ENCODE results near the gene SLAMF7.
"Not testable (repeated sequence)": the region's sequence is repeated elsewhere in the genome, so short reads cannot be mapped to it uniquely, and the experiment has no call there.

Gene SLAMF7

GRCh38 chr1:160720356-160721085 is 18.5 kb upstream of the SLAMF7 start:
- DNase-seq (ENCODE audit: low read depth in 2 of 2), result no peak

DNA sequence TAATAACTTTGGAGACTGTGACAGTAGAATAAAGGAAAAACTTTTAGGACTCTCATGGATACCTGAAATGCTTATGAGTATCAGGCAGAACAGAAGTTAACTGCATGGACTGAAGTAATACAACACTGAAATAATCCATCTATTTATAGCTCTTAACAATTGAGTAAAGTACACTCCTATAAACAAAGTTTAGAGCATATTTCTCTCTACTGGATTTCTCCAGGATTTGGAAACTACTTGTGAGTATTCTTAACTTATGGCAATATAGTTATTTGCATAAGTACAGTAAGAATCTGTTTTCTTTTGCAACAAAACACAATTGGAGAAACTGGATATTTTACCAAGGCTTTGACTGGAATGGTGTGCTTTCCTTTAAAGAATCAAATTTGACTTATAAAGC is 17.6 kb upstream of the SLAMF7 start:
- no peak for DNase-seq (ENCODE audit: low read depth in 2 of 2)

GRCh38 chr1:160722726-160723125 is 16.3 kb upstream of the SLAMF7 start:
- no peak for DNase-seq (ENCODE audit: low read depth in 2 of 2)

GRCh38 chr1:160723332-160723731 is 15.7 kb upstream of the SLAMF7 start:
- no peak for DNase-seq (ENCODE audit: low read depth in 2 of 2)

DNA sequence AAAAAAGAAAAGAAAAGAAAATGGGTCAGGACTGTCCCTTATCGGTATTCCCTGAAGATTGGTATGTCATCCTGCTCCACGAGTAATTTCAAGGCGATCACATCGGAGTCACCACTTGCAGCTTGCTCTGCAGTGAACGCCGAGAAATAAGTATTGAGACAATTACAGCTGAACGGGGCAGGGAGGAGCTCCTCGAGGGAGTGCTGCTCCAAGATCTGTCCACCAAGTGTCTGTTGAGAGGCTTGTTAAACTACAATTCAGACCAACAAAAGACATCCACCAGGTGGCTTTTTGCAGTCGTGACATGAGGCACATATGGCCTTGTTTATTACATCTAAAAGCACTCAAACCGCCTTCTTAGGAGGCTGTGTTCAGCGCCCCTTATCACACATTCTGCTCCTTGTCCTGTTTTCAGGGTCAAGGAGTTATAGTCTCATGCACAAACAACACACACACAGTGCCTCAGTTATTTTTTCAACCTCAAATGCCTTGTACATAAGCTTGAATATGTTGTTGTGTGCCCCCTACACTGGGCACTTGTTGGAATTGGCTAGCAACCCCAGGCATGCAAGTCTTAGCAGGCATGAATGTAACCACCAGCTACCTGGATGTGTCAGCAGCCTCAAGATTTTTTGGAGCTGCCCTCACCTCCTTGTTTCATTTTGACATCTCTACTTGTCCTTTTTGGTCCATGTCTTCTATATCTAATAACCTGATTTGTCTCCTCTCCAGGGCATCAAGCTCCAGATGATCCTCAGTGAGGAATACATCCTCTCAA is 14.4 kb upstream of the SLAMF7 start:
- no peak for DNase-seq (ENCODE audit: low read depth in 2 of 2)

DNA sequence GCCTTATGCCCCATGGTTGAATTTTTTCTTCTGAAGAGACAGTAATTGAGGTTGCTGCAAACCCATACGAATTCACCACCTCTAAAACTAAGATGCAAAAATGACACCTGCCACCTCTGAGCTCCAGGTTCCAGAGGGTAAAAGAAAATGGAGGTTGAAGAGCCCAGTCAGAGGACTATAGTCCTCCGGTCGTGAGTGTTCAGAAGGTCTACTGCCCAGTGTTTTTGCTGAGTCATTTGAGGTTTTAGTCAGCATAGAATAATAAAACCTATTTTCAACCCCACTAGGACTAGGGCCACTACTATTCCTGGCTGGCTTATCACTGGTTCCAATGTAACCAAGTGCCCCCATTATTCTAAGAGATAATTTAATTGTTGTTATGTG is 12.9 kb upstream of the SLAMF7 start:
- no peak for DNase-seq (ENCODE audit: low read depth in 2 of 2)

GRCh38 chr1:160726498-160727315 is 12.3 kb upstream of the SLAMF7 start:
- peak in 1 of 2 donors; percentile 39 for DNase-seq (ENCODE audit: low read depth in 2 of 2)

GRCh38 chr1:160727316-160727640 is 11.8 kb upstream of the SLAMF7 start:
- no peak for DNase-seq (ENCODE audit: low read depth in 2 of 2)

DNA sequence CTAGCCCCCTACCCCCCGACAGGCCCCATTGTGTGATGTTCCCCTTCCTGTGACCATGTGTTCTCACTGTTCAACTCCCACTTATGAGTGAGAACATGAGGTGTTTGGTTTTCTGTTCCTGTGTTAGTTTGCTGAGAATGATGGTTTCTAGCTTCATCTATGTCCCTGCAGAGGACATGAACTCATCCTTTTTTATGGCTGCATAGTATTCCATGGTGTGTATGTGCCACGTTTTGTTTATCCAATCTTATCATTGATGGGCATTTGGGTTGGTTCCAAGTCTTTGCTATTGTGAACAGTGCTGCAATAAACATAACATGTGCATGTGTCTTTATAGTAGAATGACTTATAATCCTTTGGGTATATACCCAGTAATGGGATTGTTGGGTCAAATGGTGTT is 7.5 kb upstream of the SLAMF7 start:
- DNase-seq (ENCODE audit: low read depth in 2 of 2), result not testable (repeated sequence)

DNA sequence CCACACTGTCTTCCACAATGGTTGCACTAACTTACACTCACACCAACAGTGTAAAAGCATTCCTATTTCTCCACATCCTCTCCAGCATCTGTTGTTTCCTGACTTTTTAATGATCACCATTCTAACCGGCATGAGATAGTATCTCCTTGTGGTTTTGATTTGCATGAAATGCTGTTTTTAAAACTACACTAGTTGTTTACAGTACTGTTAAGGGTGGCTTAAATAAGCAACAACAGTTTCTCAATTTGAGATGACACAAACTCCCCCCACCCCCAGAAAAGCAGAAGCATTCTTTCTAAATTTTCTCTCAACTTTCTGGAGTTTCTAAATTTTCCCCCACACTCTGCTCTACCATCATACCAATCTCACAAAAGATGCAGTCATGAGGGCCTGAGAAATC is 7.1 kb upstream of the SLAMF7 start:
- DNase-seq (ENCODE audit: low read depth in 2 of 2), result no peak

GRCh38 chr1:160733898-160734297 is 5.1 kb upstream of the SLAMF7 start:
- DNase-seq (ENCODE audit: low read depth in 2 of 2), result no peak

DNA sequence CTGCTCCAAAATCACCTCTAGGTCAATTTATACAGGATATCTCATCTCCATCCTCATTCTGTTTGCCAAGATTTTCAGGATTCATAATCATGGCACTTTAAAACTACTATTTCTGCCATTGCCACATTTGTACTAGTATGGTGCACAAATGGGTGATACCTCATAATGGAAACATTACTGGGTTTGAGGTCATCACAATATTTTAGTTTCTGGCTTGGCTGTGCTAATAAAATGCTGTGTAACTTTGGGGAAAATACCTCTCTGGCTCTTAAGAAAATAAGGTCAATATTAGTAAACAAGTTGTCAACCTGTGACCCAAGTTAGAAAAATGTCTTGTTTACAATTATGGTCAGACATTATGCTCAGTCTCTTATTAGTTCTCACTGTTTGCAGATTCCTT is 4.7 kb upstream of the SLAMF7 start:
- DNase-seq (ENCODE audit: low read depth in 2 of 2), result no peak

DNA sequence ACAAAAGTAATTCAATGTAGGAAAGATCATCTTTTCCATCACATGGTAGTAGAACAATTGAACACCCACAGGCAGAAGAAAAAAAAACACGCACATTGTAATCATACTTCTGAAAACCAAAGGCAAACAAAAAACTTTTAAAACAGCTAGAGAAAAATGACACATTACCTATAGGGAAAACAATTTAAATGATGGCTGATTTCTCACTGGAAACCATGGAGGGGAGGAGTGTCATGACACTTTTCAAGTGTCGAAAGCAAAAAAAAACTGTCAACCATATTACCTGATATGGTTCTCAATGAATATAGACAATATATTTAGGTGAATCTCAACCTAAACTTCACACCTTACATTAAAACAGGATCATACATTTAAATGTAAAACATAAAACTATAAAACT is 776 bp upstream of the SLAMF7 start:
- DNase-seq (ENCODE audit: low read depth in 2 of 2), result no peak

DNA sequence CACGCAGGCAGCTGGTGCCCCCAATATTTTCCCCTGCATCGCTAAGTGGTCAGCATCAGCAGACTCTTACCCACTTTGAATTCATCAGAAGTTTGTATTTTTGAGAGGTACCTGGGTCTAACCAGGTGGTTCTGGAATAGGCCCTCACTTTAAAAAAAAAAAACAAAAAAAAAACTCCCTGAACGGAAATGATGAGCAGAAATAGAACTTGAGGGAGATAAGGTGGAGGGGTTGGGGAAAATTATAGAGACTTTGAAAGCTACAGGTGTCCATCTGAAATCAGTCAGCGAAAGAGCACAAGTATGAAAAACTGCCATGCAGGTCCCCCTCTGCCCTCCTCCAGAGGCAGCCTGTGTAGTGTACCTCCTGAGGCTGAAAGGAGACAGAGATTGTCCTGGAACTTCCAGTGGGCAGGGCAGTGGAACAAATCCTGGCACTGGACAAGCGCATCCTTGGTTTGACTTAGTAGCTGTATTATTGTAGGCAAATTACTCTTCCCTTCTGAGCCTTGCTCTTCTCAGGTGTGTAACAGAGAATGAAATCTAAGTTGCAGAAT is 1.2 kb downstream of the SLAMF7 start:
- no peak for DNase-seq (ENCODE audit: low read depth in 2 of 2)

DNA sequence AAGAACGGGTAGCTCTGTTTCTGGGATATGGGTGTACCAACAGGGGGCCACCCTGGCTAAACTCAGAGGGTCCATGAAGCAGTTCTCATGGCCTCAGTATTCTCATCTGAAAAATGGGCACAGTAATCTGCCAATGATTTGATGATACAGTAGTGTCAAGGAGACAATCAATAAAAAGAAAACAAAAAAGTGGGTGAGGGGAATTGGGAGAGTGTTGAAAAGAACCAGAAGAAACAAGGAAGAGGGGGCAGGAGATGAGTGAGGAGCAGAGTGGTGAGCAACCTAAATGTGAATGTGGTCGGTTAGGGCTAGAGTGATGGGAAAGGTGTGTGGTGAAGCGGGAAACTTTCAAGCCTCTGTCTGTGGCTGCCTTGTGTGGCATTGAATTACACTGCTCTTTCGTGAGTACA is 2.0 kb downstream of the SLAMF7 start:
- DNase-seq (ENCODE audit: low read depth in 2 of 2), result no peak

DNA sequence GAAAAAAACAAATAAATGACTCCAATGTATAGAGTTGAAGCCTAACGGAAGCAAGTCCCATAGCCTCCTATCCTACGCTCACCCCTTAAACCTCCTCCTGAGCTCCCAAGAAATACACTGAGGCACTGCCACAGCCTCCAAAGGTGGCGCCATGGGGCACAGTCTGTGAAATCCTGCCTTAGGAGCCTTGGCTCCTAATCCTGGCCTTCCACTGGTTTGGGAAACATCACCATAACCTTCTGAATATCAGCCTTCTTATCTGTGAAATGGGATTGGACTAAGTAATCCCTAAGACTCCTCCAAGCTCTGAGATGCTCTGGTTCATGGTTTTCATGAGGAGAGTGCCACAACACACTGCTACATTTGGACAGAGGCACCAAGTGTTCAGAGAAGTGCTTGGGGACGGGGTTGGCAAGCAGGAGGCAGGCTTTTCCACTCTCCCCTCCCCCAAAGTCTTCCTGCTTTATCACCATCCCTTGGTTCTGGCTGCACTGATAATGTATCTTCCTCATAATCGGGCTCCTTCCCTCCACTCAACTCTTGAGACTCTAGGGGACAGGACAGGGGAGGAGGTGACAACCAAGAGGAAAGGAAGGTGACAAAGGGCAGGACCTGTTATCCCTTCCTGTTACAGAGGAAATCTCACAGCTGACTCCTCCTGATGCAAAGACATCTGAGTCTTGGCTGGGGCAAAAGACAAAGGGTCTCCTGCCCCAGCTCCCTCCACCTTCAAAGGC is 2.7 kb downstream of the SLAMF7 start:
- no peak for DNase-seq (ENCODE audit: low read depth in 2 of 2)

GRCh38 chr1:160742428-160743127 is 3.5 kb downstream of the SLAMF7 start:
- DNase-seq (ENCODE audit: low read depth in 2 of 2), result no peak

- no peak for DNase-seq (ENCODE audit: low read depth in 2 of 2)
Measured at GRCh38 chr1:160743266-160743665, 4.2 kb downstream of the SLAMF7 start.

DNA sequence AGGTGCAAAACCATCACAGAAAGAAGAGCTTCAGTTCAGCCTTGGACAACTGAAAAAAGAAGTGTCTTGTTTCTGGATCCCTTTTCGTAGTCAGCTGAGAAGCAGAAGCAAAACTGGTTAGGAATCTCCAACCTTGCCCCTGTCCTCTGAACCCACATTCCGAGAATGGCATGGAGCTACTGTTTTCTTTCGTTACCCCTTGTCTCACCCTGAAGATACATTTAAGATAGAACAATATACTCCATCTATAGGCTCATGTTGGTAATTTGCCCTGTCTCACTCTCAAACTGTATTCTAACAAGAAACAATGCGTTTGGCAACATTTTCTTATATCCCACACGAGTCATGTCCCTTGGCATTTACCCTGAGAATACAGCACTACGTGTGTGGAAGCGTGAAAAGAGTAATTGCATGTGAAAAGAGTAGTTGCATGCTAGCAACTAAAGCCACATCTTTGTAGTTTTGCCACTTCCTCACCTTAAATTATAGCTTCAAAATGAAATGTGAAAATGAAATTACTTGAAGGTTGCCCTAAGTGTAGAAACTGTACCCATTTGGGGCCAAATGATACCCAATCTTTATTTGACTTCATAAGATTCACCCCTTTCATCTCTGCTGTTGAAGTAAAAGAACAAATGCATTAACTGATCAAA is 5.3 kb downstream of the SLAMF7 start:
- DNase-seq (ENCODE audit: low read depth in 2 of 2), result no peak

- DNase-seq (ENCODE audit: low read depth in 2 of 2), result no peak
Measured at GRCh38 chr1:160744852-160745520, 5.9 kb downstream of the SLAMF7 start.

Measured in stimulated activated CD8-positive, alpha-beta memory T cell treated with anti-CD3 and anti-CD28 coated beads, Interleukin-2, amount 100 ng/mL, for 48 hours (primary cell).